GM12864 (cell line): ENCODE measurements around the gene SLC35A2.

ENCODE experiments used
- DNase-seq: peaks from one replicate; pipeline ENCODE4 v3.0.0-alpha.2; 2011; ENCODE audit warnings: low read depth
- H3K4me3 ChIP-seq: 2 replicates; pipeline ENCODE4 v1.5.1; 2011; ENCODE audit warnings: mild to moderate bottlenecking, low read depth, low read length, control low read depth
- TF ChIP-seq, protein P1 (sequence below): IDR thresholded peaks from 2 replicates; pipeline ENCODE4 v1.5.1; 2011; ENCODE audit warnings: low read depth, mild to moderate bottlenecking, moderate library complexity, low read length, control low read depth, inconsistent platforms; ENCODE audit errors: missing control alignments

SLC35A2 gene

DNA sequence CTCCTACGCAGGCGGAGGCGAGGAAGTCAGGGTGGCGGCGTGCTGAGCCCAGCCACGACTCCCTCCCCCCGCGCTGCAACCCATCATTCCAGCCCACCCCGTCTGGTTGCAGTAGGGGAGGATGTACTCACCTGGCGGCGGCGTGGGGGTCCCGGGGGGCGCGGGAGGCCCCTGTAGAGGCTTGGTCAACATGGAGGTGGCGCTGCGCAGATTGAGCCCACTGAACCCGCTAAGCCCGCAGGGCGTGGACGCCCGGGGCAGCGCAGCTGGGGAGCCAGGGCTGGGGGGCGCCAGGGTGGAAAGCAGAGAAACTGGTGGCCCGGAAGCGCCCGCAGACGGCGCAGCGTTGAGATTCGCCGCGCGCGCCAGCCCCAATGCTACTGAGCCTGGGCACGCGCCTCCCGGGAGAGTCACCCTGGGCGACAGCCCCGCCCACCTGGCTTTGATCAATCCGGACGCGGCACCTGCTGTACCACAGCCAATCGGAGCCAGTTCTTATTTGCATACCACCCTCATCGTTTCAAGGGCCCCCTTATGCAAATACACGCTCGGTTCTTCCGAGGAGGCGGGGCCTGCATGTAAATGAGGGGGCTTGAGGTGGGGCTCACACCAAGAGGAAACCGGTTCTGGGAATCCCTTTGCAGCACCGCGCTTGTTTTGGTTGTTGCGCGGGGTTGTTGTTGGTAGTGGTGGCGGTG lies 7.3 kb upstream of the SLC35A2 start, which contains the start of gene PIM2:
PIM2 (minus strand) TSS at position 382 of the 698 bp plus-strand sequence; CDS start at position 192, 190 bp downstream.
- TF ChIP-seq, protein P1, sequence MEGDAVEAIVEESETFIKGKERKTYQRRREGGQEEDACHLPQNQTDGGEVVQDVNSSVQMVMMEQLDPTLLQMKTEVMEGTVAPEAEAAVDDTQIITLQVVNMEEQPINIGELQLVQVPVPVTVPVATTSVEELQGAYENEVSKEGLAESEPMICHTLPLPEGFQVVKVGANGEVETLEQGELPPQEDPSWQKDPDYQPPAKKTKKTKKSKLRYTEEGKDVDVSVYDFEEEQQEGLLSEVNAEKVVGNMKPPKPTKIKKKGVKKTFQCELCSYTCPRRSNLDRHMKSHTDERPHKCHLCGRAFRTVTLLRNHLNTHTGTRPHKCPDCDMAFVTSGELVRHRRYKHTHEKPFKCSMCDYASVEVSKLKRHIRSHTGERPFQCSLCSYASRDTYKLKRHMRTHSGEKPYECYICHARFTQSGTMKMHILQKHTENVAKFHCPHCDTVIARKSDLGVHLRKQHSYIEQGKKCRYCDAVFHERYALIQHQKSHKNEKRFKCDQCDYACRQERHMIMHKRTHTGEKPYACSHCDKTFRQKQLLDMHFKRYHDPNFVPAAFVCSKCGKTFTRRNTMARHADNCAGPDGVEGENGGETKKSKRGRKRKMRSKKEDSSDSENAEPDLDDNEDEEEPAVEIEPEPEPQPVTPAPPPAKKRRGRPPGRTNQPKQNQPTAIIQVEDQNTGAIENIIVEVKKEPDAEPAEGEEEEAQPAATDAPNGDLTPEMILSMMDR = no peak
- H3K4me3 ChIP-seq = peak within 1 kb of the TSS; percentile 88
- peak; percentile 89 for DNase-seq

DNA sequence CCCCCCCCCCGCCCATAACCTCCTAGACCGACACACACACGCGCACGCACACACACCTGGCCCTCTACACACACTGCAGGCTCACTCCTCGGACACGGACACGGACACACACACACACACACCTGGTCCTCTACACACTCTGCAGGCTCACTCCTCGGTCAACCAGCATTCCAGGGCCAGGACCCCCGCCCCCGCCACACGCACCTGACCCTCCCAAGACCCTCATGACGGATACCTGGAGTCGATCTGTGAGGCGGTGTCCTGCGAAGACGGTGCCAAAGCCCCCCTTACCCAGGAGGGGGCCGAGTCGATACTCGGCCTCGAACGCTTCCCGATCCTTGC lies 6.8 kb upstream of the SLC35A2 start:
- H3K4me3 ChIP-seq = peak overlapping the region; percentile 88
- TF ChIP-seq, protein P1 = no peak
- no peak for DNase-seq

DNA sequence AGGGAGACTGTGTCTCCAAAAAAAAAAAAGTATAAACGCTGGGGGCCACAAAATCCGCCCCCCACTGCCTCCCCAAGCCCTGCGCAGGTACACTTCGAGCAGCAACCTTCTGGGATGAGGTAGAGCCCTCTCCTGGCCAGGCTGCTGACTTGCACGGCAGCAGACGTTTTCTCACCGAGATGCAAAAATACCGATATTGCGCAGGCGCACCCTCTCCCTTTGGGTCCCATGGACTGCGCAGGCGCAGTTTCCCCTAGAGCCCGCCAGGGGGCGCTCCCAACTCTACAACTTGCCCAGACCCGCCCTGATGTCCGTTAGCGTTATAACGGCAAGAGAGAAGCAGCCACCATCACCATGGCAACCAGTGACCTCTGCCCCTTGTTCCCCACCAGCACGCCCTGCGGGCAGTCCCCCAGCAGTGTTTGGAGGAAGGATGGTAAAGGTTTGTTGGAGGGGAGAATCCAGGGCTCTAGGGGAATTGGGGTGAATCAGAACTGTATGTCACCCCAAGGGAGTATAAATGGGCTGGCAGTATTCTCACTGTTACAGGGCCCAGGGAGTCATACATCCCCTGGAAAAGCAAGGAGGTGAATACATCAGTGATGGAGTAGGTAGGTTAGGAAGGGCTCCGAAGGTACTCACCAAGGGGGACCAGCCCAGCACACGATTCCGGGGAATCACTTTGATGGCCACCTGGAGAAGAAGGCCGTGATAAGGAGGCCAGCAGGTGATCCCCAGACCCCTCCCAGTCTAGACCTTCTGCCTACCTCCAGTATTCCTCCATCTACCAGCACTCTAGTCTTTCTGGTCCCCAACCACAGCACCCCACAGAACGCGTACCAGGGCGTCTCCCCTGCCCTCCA lies 5.9 kb upstream of the SLC35A2 start:
- H3K4me3 ChIP-seq = peak overlapping the region; percentile 88
- DNase-seq = peak; percentile 66
- TF ChIP-seq, protein P1 = peak; percentile 83

DNA sequence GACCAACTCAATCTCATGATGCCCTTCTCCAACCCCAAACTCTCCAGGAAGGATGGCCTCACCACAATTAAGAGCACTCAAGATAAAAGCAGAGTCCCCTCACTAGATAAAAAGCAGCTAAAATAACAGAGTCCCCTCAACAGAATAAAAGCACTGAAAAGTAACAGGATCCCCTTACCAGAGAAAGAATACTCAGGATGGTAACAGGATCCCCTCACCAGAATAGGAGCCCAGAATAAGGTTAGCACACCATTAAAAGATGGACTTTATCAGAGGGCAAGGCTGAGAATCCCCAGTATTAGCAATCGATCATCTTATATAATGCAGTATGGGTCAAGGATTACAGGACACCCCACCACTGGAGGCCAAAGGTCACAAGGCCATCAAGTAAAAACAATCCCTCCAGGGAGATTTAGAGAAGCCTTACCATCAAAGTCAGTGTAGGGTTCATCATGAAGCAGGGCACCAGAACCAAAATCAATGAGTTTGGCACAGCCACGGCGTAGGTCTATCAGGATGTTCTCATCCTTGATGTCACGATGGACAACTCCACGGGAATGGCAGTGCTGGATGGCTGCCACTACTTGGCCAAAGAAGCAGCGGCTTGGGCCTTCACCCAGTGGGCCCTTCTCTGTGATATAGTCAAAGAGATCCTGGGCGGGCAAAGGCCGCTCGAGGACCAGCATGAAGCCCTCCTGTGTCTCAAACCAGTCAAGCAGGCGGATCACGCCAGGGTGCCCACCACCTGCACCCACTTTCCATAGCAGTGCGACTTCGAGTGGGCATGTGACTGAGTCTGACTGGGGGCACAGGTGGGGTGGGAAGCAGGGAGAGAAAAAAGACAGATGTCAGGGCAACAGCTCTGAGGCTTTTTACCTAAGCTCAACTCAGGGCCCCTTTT lies 3.4 kb upstream of the SLC35A2 start:
- peak overlapping the region; percentile 88 for H3K4me3 ChIP-seq
- TF ChIP-seq, protein P1 = no peak
- no peak for DNase-seq

DNA sequence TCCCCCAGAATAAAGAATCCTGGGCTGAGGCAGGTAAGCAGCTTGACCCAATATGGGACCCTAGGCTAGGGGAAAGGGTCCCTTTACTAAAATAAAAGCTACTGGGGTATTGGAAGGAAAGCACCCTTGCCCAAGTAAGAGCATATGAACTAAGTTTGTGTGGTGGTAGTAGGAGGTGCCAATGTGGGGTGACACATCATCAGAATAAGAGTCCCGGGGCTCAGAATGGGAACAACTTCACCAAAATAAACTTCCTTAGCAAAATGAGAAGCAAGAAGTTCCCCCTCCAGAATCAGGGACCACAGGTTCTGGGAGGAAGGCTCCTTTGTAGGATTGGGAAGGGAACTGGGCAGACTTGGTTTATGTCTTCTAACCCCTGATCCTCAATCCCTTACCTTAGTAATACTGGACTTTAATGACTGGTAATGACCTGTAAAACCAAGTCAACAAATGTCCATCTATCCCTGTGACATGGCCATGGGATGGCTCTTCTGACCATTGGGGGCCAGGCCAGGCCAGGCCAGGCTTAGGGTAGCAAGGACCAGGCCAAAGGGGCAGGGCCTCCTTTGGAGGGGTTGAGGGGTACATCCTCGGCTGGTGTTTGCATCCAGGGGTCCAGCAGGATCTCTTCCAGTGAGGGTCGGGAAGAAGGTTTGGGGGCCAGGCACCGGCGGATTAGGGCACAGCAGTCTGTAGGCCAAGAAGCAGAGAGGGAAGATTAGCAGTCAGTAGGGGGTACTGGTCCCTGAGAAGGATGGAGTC lies 2.3 kb upstream of the SLC35A2 start:
- no peak overlapping the region for H3K4me3 ChIP-seq
- TF ChIP-seq, protein P1 = no peak
- DNase-seq = no peak

DNA sequence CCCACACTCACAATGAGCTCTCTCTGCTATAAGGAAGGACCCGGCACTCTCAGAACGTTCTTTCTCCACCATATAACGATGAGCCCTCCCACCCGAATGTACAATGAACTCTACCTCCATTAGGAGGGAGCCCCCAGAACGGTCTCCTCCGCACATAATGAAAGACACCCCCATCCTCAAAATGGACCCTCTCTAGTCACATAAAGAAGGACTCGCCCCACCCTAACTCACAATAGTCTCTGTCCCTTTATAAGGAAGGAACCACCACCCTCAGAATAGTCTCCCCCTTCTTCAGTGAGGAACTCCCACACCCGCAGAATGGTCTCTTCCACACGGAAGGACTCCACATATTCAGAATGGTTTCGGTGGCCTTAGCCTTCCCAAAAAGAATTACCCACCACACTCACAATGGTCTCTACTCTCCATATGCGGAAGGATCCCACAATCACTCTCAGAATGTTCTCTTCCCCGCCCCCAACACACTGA lies 477 bp downstream of the SLC35A2 start:
- DNase-seq = no peak
- TF ChIP-seq, protein P1 = no peak
- H3K4me3 ChIP-seq = peak overlapping the region; percentile 82
